Medulla oblongata (tissue), 1 donor: ENCODE results near the gene HOXC9.

ENCODE experiments used
- DNase-seq: peaks from one replicate; pipeline ENCODE4 v3.0.0-alpha.2; 2015; ENCODE audit errors: extremely low spot score

Gene HOXC9

DNA sequence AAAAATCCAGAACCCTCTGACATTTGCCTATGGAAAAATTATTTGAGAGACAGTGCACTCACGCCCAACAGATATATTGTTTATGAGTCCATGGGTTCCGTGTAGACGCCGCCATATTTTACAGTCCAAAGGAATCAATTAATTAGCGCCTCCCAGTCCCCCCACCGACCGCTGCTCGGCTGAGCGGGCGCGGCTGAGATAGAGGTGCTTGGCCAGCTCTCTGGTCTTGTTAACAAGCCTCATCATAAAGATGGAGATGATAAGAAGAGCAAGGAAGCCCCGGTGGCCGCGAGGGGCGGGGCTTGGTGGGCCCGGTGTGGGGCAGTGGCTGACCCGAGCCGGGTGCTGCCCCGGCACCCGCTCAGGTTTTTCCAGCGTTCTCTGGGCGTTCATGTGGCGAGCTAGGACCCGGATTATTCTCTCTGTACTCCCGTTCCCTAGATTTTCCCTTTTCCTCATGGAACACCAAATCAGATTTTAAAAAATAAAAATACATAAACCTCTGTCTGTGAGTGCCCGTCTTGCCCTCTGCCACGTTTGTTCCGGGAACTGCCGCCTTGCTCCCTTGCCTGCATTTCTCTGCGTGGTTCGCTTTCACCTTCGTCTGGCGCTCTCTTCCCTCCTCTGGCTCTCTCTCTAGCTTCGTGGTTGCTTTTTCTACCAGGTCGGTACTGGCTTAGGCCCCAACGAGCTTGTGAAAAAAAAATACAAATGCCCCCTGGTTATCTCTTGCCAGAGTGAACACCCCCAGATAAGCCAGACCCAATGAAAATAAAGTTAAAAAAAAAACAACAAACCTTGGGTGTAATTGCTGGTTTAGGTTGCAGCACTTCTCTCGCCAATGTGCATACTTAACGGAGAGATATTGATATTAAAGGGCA lies 36.3 kb upstream of the HOXC9 start:
- no peak for DNase-seq

DNA sequence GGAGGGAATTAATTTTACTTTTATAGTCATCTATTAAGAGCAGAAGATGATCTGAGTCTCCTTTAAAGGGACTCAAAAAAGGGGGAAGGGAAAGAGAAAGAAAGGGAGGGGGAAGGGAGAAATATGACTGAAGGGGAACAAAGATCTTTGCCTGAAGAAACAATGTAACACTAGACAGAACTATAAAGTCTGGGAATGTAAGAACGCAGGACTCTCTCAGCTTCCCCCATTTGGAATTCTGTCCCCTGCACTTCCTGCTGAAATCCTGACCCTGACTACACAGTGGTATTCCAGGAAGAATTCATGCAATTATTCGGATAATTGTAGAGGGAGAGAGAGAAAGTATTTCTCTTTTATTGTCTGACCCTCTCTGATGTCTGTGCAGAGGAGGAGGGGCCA lies 35.6 kb upstream of the HOXC9 start:
- no peak for DNase-seq

DNA sequence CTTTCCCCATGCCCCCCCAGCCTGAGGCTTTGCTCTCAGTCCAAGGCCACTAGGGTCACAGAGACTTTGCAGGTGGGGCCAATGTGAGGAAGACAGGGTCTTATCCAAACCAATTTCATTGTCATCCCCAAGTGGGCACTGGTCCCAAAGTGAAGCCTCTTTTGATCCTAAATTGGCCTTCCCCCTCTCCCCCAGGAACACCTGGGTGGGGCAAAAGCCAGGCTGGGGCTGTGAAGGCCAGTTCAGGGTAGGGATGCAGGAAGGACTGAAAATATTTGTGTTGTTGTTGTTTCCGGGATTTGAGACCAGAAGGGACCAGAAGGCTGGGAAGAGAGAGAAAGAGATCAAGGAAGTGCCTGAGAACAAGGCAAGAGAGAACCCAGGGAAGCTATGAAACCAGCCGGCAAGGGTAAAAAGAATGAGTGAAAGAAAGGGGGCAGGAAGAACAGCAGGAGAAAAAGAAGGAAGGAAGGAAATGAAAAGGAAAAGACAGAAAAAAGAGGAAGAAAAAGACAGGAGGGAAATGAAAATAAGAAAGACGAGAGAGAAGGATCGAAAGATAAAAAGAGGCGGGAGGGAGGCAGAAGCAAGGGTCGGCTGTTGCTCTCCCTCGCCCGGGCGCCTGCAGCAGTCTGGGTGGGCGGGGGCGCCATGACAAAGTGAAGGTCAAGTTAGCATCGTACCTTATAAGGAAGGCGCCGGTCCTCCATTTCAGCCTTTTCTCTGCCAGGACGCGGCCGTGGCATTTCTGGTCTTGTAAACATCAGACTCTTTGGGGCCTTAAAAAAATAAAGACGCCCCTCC lies 34.5 kb upstream of the HOXC9 start:
- no peak for DNase-seq

DNA sequence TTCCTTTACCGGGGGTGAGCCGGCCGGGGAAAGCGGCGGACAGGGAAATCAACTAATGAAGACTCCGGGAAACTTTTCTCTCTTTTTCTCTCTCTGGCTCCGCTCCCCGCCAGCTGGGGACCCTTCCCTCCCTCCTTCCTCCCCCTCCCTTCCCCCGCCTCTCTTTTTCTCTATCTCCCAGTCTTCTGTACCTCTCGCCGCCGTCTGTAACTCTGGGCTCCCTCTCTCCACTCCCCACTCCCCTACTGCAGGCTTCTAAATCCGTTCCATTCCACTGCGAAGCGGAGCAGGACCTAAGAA lies 33.9 kb upstream of the HOXC9 start:
- no peak for DNase-seq

DNA sequence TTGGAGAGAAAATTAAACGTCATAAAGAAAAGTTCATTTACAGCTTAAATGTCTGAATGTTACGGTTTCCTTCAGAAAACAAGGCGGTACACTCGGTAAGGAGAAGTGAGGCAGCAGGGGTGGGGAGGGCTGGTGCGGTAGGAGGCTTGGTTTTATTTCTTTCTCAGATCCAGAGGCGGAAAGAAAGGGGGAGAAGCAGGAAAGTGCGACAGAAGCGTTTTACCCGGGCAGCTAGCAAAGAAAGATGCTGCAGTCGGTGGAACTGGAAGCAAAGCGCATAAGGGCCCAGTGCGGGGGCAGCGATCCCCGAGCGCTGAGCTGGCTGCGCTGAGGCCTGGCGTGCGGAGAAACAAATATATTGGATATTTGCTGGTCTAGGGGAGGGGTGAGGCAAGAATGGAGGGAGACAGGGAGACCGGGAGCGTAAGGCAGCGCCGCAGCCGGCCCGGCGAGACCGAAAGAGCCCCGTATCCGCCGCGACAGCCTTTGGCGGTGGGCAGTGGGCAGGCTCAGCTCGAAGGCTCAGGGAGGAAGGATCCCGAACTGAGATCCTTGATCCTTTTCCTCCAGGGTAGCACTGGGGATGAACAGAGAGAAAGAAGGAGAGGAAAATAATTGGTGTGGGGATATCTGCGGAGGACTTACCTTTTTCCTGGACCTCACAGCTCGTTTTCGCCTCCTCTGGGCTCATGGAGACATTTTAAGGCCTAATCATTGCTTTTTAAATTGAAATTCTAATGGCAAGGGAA lies 33.4 kb upstream of the HOXC9 start:
- no peak for DNase-seq

DNA sequence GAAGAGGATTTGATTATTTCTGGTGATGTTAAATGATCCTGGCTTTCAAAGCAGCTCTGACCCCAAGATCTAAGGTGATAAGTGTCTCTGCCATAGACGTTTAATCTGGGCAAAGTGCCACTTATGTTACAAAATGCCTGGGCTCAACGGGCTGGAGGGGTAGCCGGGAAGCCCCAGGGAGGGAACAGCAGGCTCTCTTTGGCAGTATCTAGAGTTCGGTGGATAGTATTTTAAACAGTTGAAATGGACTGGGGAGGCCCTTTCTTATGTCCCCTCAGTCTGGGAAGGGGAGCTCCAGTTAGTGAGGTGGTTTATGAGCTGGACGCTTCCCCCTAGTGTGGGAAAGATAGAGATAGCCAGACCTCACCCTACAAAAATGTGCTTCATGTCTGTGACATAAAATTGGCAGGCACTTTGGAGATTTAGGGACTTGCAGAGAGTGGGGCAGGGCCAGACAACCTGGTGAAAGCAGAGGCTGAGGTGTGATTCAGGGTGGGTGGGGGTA lies 32.5 kb upstream of the HOXC9 start:
- no peak for DNase-seq

DNA sequence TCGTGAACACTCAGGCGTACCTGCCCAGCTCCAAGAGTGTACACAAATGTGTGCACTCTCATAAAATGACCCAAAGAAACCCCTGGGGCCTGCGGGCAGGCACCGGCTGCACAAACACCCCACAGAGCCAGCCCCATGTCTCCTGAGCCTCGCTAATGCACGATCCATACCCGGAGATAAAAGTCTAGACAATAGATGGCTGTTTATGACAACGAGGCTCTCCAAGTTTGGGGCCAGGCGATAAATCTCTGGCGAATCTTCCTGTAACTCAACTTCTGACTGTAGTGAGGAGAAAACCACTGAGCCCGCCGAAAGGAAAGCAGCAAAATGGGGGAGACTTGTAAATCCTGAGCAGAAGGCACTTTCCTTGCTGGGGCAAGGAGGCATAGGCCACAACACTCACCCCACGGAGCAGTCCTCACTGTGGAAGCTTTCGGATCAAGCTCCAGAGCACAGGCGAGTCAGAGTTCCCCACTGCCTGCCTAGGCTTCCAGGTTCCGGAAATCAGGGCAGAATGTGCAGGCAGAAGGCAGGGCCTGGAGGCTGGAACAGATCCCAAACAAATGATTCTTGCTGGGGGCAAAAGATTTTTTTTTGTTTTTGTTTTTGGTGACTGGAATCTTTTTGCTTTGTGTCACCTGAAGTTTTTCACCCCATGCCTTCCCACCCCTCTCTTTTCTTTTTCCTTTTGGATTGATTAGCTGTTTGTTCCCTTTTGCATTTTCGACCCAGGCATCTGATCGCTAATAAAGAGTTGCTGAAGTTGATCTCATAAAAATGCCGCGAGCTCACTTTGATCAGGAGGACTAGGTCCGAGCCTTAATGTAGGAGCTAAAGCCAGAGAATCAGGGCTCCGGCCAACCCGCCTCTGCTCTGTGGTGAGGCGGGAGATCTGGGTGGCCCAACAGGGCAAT lies 31.5 kb upstream of the HOXC9 start:
- no peak for DNase-seq

DNA sequence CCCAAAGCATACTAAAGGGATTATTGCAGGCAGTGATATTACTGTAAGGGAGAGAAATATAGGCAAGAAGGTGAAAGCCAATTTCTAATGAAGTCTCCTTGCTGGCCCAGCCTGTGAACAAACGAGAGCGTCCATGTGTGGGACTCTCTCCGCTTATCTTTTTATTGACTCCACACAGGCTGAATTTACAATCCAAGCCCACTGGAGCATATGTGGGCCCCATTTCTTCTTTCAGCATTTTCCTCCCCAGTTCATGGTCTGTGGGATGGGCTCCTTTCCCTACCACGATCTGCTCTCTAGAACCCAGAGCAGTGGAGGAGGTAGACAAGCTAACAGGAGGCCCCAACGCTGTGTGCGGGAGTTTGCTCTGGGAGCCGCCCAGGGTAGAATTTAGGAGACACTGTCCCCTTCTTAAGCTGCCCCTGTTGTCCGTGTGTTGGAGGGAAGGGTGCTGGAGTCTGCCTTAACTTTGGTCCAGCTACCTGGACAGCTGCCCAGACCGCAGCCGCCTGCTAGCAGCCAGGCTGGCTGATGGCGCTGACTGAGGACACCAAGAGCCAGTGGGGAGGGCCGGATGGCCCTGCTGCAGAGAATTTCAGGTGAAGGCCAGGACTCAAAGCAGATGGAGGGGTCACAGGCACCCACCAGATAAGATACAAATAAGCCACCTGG lies 30.2 kb upstream of the HOXC9 start:
- DNase-seq = peak; percentile 16

DNA sequence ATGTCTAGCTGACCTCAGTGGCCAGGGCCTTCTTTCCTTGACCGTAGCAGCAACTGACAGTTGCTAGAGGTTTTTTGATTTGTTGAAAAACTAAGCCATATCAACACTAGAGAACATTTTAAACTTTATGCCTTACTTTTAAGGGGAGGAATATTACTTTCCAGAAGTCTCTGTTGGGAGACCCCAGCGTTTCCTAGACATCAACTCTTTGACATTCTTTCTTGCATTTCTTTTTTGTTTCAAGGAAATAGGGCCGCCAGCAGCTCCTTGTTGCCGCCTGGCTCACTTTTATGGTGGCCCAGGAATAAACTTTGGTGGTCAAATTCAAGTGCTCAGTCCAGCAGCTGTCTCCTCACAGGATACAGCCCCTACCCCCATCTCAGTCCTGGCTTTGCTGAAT lies 29.5 kb upstream of the HOXC9 start:
- no peak for DNase-seq

DNA sequence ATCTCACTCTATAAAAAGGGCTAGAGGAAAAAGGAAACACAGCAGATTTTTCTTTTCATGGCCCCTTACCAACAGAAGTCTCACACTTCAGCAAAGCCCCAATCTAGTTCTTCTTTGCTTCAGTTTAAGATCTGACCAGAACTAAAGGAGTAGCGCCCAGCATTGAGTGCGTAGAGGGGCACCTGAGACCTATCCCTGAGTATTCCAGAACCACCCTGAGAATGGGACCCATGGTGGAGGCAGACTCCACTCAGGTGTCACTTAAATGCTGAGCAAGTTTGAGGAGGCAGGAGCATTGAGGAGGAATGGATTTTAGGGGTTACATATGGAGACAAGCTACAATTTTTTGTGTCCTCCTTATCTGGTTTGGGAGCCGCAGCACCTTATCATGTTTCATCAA lies 28.8 kb upstream of the HOXC9 start:
- no peak for DNase-seq

DNA sequence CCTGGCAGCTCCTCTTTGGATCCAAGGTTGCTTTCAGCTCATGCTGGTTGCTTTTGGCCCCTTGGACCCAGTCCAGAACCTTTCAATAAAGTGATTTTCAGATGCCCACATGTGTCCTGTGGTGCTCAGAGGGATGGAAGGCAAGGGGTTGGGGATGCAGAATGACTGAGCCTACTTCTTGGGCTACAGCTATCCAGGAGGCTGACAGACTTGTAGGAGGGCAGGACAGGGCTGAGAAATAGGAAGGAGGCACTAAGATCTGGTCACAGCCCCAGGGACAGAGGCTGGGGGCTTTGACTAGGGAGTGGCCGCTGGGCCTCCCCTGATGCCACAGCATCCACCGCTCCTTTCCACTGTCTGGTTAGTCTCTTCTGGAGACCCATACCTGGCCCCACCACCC lies 28.3 kb upstream of the HOXC9 start:
- no peak for DNase-seq

DNA sequence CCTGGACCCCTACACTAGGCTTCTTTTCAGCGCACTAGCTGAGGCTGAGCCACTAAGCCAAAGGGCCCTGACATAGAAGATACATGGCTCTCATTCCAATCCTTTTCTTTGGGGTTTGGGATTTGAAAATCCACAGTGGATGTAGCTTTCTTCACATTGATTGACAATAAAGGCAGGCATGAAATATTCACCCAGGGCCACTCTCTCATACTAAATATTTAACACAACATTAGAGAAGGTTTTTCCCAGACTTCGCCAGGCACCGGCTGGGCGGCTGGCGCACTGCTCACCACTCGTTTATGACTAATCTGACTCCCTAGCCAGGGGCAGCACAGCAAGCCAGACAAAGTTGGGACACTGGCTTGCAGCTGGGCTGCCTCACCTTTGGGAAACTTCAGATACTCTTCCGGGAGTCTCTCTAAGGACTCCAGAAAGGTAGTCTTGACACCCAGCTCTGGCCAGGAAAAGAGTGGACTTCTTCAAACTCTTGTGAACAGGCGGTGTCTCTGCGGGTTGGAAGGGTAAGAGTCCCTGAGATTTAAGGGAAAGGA lies 27.7 kb upstream of the HOXC9 start:
- DNase-seq = no peak

DNA sequence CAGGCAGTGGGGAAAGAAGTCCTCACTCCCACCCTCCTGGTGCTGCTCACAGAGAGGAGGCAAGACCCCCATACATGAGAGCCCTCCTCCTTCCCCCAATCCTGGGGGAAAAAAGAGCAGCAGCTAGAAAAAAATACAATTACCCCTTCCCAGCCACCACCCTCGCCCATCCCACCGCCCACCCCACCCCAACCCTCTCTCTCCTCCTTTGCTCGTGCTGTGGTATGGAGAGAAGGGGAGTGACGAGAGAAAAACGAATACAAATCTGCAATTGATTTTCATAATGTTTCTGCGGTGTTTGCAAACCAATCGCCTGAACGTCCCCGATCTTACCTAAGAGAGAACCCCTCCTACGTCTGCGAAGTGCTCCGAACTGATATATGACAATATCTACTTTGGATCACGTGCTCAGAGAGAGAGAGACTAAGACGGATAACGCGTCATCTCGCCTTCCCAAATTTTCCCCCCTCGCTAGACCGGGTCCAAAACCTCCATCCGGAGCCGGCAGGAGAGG lies 27.2 kb upstream of the HOXC9 start, which contains the start of gene HOXC11:
Gene HOXC11, plus strand, starts transcription at position 405 of the 514 bp plus-strand sequence. CDS start 116 bp downstream, outside the sequence.
- no peak for DNase-seq

DNA sequence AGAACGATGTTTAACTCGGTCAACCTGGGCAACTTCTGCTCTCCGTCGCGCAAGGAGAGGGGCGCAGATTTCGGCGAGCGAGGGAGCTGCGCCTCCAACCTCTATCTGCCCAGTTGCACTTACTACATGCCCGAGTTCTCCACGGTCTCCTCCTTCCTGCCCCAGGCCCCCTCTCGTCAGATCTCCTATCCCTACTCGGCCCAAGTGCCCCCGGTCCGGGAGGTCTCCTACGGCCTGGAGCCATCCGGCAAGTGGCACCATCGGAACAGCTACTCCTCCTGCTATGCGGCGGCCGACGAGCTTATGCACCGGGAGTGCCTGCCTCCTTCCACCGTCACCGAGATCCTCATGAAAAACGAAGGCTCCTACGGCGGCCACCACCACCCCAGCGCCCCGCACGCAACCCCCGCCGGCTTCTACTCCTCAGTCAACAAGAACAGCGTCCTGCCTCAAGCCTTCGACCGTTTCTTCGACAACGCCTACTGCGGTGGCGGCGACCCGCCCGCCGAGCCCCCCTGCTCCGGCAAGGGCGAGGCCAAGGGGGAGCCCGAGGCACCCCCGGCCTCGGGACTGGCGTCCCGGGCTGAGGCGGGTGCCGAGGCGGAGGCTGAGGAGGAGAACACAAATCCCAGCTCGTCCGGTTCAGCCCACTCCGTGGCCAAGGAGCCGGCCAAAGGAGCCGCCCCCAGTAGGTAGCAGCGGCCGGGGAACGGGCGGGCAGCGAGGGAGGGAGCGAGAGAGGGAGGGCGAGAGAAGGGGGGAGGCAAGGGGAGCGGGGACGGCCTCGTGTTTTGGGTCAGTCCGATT lies 26.5 kb upstream of the HOXC9 start:
- DNase-seq = no peak

DNA sequence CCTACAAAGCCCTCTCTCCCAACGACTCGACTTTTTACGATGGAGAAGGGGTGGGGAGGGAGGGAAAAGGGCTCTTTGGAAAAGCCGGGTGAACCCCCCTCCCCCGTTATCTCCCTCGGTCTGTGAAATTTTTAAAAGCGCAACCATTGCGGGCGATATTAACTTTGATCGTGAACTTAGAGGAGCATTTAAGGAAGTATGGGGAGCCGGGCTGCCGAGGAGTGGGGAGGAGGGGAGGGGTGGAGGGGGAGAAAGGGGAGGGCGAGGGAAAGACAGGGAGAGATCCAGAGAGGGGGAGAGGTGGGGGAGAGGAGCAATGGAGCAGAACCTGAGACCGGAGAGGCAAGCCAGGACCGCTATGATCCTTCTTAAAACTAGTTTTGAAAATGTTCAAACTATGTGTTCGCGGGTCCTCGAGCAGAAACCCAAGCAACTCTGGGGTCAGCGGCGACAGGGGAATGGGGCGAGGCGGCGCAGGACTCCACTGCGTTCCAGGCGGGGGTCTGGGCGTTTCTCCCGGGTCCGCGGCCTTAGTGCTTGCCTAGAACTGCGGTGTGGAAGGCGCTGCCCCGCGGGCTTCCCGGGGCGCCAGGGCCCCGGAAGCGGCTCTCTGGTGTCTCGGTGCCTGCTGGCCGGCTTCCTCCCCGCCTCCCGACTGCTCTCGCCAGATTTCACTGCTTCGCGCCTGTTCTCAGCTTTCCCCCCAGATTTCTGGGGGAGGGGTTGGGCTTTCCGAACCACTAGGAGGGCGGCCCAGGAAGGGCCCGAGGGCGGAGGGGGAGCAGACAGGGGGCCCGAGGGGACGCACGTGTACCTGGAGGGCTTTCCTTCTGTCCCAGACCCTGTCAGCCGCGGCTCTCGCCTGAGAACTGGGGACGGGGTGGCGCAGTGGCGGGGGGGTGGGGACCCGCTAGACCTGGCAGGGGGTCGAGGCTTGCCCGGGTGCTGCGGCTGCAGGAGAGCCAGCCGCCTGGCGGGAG lies 25.6 kb upstream of the HOXC9 start, which contains the start of gene HOTAIR:
Gene HOTAIR, minus strand, starts transcription at position 871 of the 980 bp plus-strand sequence.
- no peak for DNase-seq

DNA sequence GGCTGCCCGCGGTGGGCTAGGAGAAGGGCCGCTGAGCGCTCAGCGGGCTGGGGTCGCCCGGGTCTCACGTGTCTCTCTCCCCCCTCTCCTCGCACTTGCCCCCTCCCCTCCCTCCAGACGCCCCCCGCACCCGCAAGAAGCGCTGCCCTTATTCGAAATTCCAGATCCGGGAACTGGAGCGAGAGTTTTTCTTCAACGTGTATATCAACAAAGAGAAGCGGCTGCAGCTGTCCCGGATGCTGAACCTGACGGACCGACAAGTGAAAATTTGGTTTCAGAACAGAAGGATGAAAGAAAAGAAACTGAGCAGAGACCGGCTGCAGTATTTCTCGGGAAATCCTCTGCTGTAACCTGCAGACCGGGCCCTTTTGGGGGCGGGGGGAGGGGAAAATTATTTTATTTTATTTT lies 24.9 kb upstream of the HOXC9 start:
- DNase-seq = no peak

DNA sequence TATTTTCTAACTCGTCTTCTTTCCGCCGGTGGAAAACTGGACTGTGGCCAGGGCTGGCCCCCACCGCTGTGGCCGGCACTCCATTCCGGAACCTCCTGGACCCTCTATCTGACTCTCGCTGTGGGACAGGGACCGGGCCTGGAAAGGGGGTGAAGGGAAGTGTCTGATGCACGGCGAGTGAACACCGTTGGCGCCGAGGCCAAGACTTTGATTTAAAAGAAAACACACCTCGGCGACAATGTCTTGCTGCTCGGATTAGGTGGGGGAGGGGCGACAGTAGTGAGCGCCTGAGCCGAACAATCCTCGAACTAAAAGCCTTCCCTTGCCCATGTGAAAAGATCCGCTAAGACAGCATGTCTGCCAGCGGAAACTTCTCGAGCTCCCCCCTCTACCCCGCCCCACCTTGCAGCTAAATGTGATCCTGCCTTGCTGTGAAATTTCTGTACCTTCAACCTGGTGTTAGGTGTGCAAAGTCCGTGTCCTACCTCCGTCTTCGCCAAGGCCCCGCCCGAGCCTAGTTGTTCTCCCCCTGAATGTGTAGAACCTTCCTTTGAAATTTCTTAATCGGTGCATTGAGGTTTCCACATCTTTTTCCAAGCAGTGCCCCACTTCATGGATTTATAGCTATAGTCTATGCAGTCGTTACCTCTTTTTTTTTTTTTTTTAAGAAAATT lies 24.3 kb upstream of the HOXC9 start:
- DNase-seq = no peak
